ENCODE results near the gene SLC7A14.

DNA sequence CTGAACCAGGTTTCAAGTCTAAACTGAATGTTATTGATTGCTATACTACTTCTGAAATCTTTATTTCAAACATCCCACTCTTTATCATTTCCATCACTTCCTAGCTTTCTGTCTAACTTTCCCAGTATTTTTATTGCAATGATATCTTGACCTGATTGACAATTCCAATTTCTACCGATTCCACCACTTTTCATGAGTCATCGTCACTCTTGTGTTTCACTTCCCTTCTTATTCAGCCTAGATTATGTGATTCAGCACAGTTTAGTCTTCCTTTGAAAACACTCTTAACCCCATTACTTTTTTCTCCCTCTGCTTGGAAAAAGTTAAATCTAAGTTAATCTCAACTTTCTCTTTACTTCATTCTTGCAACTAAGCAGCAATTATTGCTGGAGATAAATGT lies 62.6 kb downstream of the SLC7A14 start:
- TF ChIP-seq, protein P1, sequence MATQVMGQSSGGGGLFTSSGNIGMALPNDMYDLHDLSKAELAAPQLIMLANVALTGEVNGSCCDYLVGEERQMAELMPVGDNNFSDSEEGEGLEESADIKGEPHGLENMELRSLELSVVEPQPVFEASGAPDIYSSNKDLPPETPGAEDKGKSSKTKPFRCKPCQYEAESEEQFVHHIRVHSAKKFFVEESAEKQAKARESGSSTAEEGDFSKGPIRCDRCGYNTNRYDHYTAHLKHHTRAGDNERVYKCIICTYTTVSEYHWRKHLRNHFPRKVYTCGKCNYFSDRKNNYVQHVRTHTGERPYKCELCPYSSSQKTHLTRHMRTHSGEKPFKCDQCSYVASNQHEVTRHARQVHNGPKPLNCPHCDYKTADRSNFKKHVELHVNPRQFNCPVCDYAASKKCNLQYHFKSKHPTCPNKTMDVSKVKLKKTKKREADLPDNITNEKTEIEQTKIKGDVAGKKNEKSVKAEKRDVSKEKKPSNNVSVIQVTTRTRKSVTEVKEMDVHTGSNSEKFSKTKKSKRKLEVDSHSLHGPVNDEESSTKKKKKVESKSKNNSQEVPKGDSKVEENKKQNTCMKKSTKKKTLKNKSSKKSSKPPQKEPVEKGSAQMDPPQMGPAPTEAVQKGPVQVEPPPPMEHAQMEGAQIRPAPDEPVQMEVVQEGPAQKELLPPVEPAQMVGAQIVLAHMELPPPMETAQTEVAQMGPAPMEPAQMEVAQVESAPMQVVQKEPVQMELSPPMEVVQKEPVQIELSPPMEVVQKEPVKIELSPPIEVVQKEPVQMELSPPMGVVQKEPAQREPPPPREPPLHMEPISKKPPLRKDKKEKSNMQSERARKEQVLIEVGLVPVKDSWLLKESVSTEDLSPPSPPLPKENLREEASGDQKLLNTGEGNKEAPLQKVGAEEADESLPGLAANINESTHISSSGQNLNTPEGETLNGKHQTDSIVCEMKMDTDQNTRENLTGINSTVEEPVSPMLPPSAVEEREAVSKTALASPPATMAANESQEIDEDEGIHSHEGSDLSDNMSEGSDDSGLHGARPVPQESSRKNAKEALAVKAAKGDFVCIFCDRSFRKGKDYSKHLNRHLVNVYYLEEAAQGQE (IDR thresholded peaks at IDR 0.05; ENCODE audit: insufficient read depth in 1 of 2, low read depth in 2 of 2, low read length in 2 of 2), result no peak
- TF ChIP-seq TAF1 (IDR thresholded peaks at IDR 0.05; ENCODE audit: borderline replicate concordance, insufficient read depth, low read length), result no peak
- no peak for TF ChIP-seq POLR2AphosphoS5 (IDR thresholded peaks at IDR 0.05; ENCODE audit: low read depth, low read length)
- no peak for TF ChIP-seq SIN3A (IDR thresholded peaks at IDR 0.05; ENCODE audit: borderline replicate concordance, insufficient read depth, low read length)
- no peak for TF ChIP-seq FOXP2 (optimal IDR thresholded peaks at IDR 0.05; ENCODE audit: borderline replicate concordance, extremely low read depth, extremely low read length, insufficient read depth)

Data from PFSK-1 (cell line).